Stomach (tissue), 4 donors: Measurements from ENCODE around the gene ZFHX3.

Source experiments
- POLR2AphosphoS5 ChIP-seq, 3 donors: sonication (generic); formaldehyde crosslinking; IDR thresholded peaks; one replicate each; pipeline ENCODE4 v1.6.1; 2016; ENCODE audit warnings: antibody characterized with exemption in 3 of 3
- TF ChIP-seq, protein P1 (sequence below), 7 experiments: fragments of 450-650 bp in 4 of 7; fragments of 200-600 bp in 3 of 7; sonication (generic) in 3 of 7; IDR thresholded peaks; one replicate each; pipeline ENCODE4 v1.5.1; 2016 to 2019; ENCODE audit warnings: antibody characterized with exemption in 7 of 7, control low read depth in 2 of 7, mild to moderate bottlenecking in 1 of 7

DNA sequence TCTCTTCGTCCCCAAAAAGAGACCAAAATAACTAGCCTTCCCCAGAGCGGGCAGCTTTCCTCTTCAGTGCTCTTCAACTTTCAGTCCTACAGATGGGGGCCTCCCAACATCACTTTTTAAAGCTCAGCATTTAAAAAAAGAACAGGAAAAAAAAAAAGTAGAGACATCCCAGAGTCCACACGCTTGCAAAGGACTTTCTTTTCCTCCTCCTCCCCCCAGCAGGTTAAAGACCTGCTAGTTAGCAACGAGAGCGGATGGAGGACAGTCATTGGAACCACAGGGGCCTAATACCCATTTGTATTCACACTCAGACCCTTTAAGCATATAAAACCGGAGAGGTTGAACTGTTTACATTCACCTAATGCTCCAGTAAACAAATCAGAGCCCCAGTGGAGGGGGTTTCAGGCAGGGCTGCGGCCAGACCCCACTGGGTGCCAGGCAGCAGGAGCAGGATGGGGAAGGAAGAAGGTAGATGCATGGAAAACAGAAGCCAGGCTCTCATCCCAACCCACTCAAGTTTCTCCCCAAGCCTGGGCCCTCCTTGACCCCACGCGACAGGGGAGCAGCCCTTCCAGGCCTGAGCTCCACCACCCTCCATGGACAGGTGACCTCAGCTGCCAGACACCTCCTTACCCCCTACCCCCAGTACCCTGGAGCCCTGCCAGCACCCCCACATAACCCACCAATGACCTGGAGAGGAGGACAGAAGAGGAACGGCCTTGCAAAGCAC, 15.2 kb downstream of the ZFHX3 start:
- TF ChIP-seq, protein P1, sequence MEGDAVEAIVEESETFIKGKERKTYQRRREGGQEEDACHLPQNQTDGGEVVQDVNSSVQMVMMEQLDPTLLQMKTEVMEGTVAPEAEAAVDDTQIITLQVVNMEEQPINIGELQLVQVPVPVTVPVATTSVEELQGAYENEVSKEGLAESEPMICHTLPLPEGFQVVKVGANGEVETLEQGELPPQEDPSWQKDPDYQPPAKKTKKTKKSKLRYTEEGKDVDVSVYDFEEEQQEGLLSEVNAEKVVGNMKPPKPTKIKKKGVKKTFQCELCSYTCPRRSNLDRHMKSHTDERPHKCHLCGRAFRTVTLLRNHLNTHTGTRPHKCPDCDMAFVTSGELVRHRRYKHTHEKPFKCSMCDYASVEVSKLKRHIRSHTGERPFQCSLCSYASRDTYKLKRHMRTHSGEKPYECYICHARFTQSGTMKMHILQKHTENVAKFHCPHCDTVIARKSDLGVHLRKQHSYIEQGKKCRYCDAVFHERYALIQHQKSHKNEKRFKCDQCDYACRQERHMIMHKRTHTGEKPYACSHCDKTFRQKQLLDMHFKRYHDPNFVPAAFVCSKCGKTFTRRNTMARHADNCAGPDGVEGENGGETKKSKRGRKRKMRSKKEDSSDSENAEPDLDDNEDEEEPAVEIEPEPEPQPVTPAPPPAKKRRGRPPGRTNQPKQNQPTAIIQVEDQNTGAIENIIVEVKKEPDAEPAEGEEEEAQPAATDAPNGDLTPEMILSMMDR (IDR thresholded peaks at IDR 0.05) = no peak
- TF ChIP-seq POLR2AphosphoS5 (IDR thresholded peaks at IDR 0.05) = no peak
